T-helper 22 cell (primary cell): ENCODE results near the gene IFI44L.

ENCODE experiments used
- DNase-seq: peaks from one replicate; pipeline ENCODE4 v3.0.0-alpha.2; 2020; ENCODE audit warnings: low read depth

Gene IFI44L

DNA sequence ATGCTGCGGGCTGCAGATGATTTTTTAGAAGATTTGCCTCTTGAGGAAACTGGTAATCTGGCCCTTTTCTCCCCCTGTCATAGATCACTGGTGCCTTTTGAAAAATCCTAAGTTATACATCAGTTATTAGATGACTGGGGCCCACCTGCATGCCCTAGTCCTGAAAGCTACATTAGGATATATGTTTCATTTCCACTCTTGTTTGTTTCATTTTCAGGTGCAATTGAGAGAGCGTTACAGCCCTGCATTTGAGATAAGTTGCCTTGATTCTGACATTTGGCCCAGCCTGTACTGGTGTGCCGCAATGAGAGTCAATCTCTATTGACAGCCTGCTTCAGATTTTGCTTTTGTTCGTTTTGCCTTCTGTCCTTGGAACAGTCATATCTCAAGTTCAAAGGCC is 21.3 kb downstream of the IFI44L start:
- DNase-seq, result no peak

DNA sequence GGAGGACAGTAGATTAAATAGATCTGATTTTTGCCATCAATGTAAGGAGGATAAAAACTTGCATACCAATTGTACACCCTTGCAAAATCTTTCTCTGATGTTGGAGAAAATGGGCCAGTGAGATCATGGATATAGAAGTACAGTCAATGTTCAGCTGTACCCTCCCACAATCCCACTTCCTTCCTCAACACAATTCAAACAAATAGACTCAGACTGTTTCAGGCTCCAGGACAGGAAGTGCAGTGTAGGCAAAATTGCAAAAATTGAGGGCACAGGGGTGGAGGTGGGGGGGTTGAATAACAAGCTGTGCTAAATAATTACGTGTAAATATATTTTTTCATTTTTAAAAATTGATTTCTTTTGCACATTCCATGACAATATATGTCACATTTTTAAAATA is 25.5 kb downstream of the IFI44L start:
- peak; percentile 11 for DNase-seq

DNA sequence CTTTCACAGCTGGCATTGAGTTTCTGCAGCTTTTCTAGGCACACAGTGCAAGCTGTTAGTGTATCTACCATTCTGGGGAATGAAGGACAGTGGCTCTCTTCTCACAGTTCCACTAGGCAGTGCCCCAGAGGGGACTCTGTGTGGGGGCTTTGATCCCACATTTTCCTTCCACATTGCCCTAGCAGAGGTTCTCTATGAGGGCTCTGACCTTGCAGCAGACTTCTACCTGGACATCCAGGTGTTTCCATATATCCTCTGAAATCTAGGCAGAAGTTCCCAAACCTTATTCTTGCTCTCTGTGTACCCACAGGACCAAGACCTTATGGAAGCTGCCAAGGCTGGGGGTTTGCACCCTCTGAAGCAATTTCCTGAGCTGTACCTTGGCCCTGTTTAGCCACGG is 27.0 kb downstream of the IFI44L start:
- no peak for DNase-seq

DNA sequence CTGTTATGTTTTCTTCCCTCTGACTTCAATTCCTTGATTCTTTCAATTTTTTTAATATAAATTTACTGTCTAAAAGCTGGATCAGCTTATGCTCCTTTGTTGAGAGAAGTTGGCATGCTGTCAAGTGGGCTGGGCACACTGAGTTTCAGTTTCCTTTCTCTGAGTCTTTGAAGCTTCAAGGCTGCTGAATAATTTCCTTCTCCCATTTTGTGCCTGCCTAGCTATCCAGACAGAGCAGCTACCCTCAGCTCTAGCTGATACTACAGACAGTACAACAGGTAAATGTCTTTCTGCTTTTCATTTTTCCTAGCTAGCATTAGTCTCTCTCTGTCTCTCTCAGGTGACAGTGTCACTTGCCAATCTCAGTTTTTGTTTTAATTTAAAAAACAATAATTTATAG is 29.4 kb downstream of the IFI44L start, which contains the start of gene IFI44:
TSS of gene IFI44 (plus strand) at position 204 of the 400 bp plus-strand sequence. CDS start 365 bp downstream, outside the sequence.
- peak; percentile 45 for DNase-seq

DNA sequence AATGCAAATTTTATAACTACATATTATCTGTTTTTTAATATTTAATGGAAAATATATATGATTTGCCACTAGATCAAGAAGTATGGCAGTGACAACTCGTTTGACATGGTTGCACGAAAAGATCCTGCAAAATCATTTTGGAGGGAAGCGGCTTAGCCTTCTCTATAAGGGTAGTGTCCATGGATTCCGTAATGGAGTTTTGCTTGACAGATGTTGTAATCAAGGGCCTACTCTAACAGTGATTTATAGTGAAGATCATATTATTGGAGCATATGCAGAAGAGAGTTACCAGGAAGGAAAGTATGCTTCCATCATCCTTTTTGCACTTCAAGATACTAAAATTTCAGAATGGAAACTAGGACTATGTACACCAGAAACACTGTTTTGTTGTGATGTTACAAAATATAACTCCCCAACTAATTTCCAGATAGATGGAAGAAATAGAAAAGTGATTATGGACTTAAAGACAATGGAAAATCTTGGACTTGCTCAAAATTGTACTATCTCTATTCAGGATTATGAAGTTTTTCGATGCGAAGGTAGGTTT is 29.9 kb downstream of the IFI44L start:
- no peak for DNase-seq

DNA sequence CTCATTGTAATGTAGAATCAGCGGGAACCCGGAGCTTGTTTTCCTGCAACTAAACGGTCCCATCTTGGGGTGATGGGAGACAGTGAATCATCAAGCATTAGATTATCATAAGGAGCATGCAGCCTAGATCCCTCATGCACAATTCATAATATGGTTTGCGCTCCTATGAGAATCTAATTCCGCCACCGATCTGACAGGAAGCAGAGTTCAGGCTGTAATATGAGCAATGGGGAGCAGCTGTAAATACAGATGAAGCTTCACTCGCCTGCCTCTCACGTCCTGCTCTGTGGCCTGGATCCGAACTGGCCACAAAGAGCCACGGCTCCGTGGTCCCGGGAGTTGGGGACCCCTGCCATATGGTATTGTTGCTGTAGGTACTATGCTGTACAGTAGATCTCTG is 31.0 kb downstream of the IFI44L start:
- DNase-seq, result no peak

DNA sequence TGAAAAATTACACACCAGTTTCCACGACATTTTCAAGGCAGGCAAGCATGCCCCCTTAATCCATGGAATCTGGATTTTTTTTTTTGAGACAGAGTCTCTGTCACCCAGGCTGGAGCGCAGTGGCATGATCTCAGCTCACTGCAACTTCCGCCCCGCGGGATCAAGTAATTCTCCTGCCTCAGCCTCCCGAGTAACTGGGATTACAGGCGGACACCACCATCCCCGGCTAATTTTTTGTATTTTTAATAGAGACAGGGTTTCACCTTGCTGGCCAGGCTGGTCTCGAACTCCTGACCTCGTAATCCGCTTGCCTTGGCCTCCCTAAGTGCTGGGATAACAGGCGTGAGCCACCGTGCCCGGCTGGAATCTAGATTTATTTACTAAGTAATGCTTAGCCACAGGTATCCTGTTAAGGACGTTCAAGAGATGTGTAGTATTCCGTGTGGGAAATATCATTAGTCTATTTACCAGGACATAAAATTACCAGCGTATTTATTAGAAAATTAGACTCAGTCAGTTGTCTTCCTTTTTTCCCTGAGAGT is 31.8 kb downstream of the IFI44L start:
- no peak for DNase-seq

DNA sequence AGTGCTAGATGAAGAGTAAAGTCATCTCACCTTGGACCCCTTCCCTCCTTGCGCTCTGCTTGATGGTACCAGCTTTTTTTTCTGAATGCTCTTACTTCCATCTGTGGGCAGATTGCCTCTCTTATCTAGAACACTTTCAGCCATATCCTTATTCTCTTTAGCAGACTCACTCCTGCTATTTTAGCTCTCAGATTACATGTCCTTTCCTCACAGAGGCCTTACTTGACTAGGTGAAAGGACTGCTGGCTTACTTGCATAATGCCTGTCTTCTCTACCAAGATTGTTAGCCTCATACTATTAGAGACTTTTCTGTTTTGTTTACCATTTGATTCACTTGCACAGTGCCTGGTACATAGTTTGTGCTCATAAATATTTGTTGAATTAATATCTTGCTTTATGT is 38.7 kb downstream of the IFI44L start:
- no peak for DNase-seq

DNA sequence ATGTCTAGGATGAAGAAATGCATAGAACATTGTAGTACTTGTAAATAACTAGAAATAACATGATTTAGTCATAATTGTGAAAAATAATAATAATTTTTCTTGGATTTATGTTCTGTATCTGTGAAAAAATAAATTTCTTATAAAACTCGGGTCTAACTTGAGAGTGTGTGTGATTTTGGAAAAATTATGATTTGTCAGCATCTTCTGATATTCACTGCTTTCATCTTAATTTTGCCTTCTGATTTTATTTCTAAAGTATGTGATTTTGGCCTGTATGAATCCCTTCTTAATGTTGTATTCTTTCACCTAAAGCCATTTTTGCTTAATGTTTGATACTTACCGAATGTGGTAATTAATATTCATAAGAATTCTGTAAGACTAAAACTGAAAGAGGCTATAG is 43.7 kb downstream of the IFI44L start:
- no peak for DNase-seq

DNA sequence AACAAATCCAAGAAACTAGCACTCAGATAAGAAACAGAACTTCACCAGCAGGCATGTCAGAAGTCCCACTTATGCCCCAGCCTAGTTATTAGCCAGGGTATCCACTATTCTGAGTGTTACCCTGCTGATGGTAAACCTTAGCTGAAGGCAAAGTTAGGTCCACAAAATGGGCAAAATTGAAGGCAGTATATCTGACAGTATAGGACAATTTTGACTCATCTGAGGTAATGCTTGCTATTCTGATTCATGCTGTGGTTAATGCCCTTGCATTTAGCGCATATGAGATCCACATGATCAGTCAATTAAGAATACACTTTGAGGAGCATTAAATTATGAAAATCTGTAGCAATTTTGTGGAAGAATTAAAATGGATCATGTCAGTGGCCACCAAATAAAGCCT is 44.5 kb downstream of the IFI44L start:
- DNase-seq, result no peak

DNA sequence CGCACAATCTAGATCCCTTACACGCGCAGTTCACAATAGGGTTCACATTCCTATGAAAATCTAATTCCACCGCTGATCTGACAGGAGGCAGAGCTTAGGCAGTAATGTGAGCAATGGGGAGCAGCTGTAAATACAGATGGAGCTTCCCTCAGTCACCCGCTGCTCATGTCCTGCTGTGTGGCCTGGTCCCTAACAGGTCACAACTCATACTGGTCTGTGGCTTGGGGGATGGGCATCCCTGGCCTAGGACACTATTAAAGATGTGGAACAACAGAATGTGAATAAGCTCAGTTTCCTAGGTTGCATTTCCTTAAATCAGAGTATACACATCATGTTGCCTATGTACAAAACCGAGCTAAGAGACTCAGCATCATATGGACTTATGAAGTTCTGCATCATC is 45.6 kb downstream of the IFI44L start:
- DNase-seq, result no peak

DNA sequence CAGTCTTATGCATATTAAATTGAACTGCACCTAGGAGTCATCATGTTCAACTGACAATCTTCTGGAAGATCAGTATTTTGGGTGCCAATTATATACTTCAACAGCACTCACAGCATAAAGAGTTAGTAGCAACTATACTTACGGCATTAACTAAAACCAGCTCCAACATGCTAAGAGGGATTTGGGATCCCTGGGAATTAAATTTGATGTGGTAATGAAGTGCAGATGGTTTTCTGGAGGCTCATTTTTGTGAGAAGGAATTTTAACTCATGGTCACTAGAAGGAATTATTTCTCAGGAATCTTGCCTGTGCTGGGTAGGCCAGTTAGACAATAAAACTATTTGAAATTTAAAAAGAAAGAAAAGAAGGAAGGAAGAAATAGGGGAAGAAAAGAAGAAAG is 47.7 kb downstream of the IFI44L start:
- no peak for DNase-seq

DNA sequence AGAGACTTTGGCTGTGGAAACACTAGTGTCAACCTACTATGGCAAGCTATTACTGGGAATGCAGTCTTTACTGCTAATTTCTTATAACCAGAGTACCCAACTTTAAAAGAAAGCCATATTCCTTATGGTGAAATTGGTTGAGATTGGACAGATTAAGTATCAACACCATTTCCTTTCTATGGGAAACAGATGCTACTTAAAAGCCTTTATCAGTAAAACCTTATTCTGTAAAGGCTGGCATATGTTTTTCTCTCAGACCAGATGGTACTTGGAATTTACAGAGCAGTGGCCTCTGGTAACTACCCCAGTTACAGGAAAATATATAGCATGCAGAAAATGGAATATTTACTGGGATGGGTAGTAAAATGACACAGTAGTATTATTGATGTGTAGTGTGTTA is 48.2 kb downstream of the IFI44L start:
- no peak for DNase-seq

DNA sequence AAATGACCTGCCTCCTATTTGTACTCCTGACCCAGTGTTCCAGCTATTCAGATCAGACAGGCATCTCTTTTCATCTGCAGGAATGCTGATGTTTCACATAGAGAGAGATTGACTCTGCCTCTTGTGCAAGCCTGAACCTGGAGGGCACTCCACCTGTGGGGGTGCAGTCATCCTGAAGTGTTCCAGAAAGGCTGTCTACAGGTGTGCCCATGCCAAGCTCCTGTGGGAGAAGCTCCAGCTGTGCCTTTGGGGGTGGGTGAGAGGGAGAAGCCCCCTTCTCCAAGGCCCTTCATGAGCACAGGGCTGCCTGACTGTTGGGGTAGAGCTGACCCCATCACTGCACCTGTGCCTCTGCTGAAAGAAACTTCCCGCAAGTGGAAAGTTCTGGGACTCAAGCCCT is 52.2 kb downstream of the IFI44L start:
- no peak for DNase-seq

DNA sequence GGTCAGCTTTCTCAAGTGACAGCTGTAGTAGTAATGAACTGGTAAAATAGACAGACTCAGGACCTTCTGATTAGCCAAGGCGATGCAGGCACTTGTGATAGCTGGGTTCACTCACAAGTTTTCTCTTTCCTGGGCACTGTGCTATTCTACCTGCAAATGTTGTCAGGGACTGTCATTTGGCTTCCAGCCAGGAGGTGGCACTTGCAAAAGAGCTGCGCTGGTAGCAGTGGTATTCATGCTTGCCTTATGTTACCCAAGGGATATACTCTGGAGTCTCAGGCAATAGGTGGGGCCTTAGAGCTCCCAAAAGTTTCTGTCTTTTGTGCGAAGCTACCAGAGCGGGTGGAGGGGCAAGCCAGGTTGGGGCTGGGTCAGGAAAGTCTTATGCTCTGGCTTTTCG is 52.9 kb downstream of the IFI44L start:
- DNase-seq, result no peak

DNA sequence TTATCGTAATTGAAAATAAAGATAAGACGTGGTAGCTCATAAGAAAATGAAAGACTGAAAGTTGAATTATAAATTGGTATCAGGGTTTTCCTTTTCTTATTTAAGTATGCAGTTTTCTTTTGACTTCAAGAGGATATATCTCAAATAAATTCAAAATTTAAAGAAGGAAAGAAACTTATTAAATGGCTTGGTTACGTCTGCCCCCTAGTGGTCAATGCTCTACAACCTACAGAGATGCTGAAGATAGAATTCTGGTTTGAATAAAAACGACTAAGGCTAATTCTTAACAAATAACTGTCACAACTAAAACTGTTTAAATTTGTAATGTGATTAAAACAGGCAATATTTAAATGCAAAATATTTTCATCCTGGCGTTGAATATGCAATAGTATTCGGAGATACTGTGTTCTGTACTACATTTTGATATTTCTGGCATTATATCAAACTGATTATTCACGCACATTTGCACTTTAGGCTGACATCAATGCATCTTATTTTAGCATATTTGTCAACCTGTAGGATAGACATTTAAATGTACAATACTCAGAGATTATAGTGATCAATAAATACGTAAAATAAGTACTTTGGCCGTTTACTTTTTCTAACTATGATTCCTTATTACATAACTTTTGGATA is 56.2 kb downstream of the IFI44L start:
- peak; percentile 7 for DNase-seq

DNA sequence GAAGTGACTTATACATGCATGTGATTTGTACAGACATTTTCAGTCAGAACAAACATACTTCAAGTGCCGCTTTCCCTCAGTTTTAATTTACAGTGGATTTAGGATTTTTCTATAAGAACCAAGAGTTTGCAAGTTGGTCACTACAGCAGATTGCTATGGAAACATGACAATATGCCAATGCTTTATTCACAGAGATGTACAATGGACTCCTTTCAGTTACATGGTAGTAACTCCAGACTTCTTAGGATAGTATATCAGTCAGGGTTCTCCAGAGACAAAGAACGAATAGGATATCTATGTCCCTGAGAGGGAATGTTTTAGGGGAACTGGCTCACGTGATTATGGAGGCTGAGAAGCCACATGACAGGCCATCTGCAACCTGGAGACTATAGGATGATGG is 56.7 kb downstream of the IFI44L start:
- no peak for DNase-seq

DNA sequence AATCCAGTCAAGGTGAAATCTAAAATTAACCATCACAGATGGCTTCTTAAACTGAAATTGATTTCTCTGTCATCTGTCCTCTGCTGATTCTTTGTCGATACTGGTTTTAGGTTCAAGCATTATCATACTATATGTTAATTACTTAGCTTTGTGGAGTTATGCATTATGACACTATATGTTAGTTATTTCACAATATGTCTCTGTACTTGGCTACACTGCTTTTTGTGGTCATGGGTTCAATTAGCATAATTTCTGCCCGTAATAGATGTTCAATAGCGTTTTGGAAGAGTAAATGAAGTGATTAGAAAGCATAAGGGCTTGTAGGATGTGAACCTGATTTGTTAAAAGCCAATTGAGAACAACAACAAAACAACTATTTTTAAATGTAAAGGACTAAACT is 57.5 kb downstream of the IFI44L start:
- DNase-seq, result no peak

DNA sequence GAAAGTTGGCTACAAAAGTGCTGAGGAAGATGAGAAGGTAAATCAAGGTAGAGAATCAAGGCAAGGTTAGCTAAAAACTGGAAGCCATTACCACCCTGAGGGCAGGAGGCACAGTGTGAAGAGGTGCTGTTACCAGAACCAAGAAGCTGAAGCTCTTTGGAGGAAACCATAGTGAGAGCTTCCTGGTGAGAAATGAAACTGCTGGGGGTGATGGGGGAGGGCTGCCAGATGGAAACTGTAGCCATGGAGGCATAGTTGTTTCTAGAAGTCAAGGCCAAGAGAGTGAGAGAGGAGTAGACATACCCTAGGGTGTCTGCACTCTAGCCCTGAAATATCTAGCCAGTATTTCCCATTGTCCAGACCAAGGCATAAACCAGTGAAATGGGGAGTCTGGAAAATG is 58.1 kb downstream of the IFI44L start:
- no peak for DNase-seq

DNA sequence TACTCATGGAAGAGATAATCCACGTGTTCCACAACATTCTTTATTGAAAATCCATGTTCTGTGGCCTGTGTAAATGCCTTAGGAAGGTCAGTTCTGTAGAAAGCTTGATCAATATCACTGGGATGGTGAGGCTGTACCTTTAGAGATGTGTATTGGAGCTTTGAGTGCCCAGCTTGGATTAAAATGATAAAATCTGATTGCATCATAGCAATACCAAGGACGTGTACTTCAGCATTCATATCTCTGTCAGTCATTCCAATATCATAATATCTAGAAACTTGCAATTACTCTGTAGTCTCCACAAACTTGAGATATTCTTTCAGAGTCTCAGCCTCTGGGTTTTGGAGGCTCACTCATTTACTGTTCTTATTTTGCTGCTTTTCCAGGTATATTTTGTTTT is 61.0 kb downstream of the IFI44L start:
- no peak for DNase-seq

DNA sequence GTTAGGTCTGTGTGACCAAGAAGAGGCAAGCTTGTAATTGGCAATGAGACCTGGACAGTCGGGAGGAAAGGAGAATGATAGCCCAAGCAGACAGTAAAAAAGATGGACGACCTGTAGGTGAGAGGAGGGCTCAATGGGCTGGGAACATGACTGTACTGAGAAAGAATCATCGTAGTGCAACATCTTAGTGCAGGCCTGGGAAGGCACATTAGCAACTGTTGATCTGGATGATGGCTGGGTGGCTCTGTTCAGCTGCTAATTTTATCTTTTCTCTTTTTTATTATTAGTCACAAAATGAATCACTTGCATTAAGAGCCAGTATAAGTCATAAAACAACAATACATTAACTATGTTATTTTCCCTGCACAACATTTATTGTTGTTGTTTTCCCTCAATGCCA is 62.2 kb downstream of the IFI44L start:
- no peak for DNase-seq

DNA sequence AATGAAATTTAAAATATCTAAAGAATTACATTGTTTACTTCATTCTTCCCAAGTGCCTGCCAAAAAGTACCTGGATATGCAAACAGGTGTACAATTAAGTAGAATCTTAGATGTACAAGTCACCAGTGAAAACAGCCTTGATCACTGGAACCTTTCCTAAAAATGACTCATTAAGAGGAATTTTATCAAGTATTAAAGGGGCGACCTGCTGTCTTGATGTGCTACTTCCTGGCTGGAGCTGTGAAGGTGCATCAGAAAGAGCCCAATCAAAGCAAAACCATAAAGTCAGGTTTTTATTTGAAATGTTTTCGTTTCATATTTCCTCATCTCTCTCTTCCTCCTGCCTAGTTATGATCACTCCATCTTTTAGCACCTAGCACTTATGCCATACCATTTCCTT is 62.8 kb downstream of the IFI44L start:
- no peak for DNase-seq

DNA sequence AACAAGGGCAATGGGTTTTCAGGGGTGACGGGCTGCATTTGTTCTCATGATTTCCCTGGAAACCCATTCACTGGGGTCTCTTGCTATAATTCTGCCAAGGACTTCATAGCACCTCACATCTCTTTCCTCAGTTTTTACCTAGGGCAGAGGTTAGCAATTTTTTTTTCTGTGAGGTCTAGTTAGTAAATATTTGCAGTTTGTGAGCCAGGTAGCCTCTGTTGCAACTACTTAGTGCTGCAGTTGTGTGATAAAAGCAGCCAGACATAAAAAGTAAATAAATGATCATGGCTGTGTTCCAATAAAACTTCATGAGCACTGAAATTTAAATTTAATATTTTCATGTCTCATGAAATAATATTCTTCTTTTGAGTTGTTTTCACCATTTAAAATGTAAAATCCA is 67.1 kb downstream of the IFI44L start:
- no peak for DNase-seq

DNA sequence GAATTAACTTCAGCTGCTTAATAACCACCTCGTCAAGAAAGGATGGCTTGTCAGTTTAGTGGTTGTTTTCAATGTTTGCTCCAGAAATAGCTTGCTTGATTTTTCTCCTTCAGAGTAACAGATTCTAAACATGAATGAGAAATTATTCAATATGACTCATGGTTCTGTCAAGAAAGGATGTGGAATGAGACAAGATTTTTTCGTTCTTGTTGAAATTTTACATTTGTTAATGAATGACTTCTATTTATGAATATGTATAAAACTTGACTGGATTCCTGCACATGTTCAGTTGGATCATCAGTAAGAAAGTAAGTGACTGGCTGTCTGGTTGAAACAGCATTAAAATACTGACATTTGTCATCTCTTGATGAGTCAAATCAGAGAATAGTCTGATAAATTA is 67.7 kb downstream of the IFI44L start:
- DNase-seq, result no peak
